Heart left ventricle (tissue), 16 donors: ENCODE results near the gene AKAP6. TPM values are rescaled to one million over a fixed set of nuclear protein-coding genes. Genes with fewer than 3 reads are reported as not detected.

ENCODE experiments used
- ATAC-seq, 4 donors: fragments of 200-7000 bp; cut with Tn5 transposase; one replicate each; pipeline ENCODE4 v1.9.1; 2020 to 2022; ENCODE audit warnings: moderate library complexity in 4 of 4, mild to moderate bottlenecking in 3 of 4, moderate number of reproducible peaks in 1 of 4
- DNase-seq, 5 donors: peaks; one replicate each; pipeline ENCODE4 v3.0.0-alpha.2; 2020
- H3K27ac ChIP-seq, 12 donors: fragments of 200-600 bp; sonication (generic) in 4 of 12; one replicate each; pipeline versions ENCODE4 v1.5.0 to v1.8.0; 2016 to 2022; ENCODE audit warnings: mild to moderate bottlenecking in 2 of 12
- H3K27me3 ChIP-seq, 9 donors: fragments of 200-600 bp; sonication (generic) in 2 of 9; one replicate each; pipeline versions ENCODE4 v1.5.1 to v1.8.0; 2016 to 2022; ENCODE audit warnings: mild to moderate bottlenecking in 3 of 9
- H3K36me3 ChIP-seq, 9 donors: fragments of 200-600 bp; sonication (generic) in 2 of 9; one replicate each; pipeline versions ENCODE4 v1.5.0 to v1.8.0; 2018 to 2022; ENCODE audit warnings: mild to moderate bottlenecking in 2 of 9
- H3K4me1 ChIP-seq, 12 donors: fragments of 200-600 bp; sonication (generic) in 4 of 12; one replicate each; pipeline versions ENCODE4 v1.5.0 to v1.8.0; 2016 to 2022; ENCODE audit warnings: mild to moderate bottlenecking in 3 of 12
- H3K4me3 ChIP-seq, 12 donors: fragments of 200-600 bp; sonication (generic) in 4 of 12; one replicate each; pipeline versions ENCODE4 v1.5.0 to v1.8.0; 2017 to 2022; ENCODE audit warnings: mild to moderate bottlenecking in 9 of 12, moderate library complexity in 4 of 12
- H3K9me3 ChIP-seq, 12 donors: fragments of 200-600 bp; sonication (generic) in 4 of 12; one replicate each; pipeline versions ENCODE4 v1.5.0 to v1.8.0; 2016 to 2022; ENCODE audit warnings: mild to moderate bottlenecking in 1 of 12
- POLR2A ChIP-seq, 2 donors: fragments of 450-650 bp; IDR thresholded peaks; one replicate each; pipeline ENCODE4 v1.6.1; 2017; ENCODE audit warnings: antibody characterized with exemption in 2 of 2, mild to moderate bottlenecking in 2 of 2, moderate library complexity in 2 of 2
- WGBS, 4 donors: extraction: QIAGEN DNeasy Blood & Tissue Kit in 2 of 4; methylation state at CpG; one replicate each; pipeline versions ENCODE4 v1.1.5 to v1.1.7; 2013 to 2018; 5-methylcytosine and 5-hydroxymethylcytosine counted together
- intact Hi-C, 10 donors: fragments of 100-400 bp; cut with DNase I; formaldehyde crosslinking; loops; one replicate each; pipeline versions ENCODE4 v1.11.1 to v1.14.2; 2022
- polyA plus RNA-seq, 2 donors: library from polyadenylated mRNA; stranded (reverse); fragments of 200-250 nt; gene quantifications; one replicate each; pipeline ENCODE4 v1.2.3, GENCODE V29; 2013
- total RNA-seq, 9 donors: library from RNA; depleted of rRNA in 2 of 9; stranded (reverse); fragments of >200 nt in 2 of 9; fragmentation: NEBNext Ultra II Directional in 3 of 9; extraction: Animal tissue kit (Norgen Biotek cat#: 25700) in 3 of 9; gene quantifications; one replicate each; pipeline versions ENCODE4 v1.1.0 to v1.2.4, GENCODE V29; 2016 to 2023
- TF ChIP-seq, protein P1 (sequence below), 12 donors: fragments of 200-600 bp; sonication (generic) in 4 of 12; IDR thresholded peaks; one replicate each; pipeline versions ENCODE4 v1.5.0 to v1.8.0; 2018 to 2022; ENCODE audit warnings: antibody characterized with exemption in 12 of 12, mild to moderate bottlenecking in 5 of 12
- donor health status: ischemic (EF 13 %, LVEDD 7.1; RV severe dilation, severe dysfunction).
- donor health status: healthy with polysubstance abuse.
- donor health status: DM: no; HTN: yes; CAD: no.
- donor health status: DM: no; HTN: no; CAD: no.
- donor health status: ischemic (EF 25% LVEDD 6.9; RV normal size, moderate dysfunction).
- donor health status: ischemic (EF 25% LVEDD 5.7; RV mildly dilated, moderate dysfunction).
- donor health status: healthy.
- donor health status: DM: yes; HTN: yes; CAD: no.
- donor health status: ischemic (EF 35%, LVEDD 5.7; RV mildly dilated, moderate dysfunction).
- donor health status: nonischemic (EF 11% LVEDD 7.7; RV severe dilation, severe dysfunction).
- donor health status: DM: yes; HTN: yes; CAD: no.
- donor health status: PGD.
- donor health status: ischemic (EF 29% LVEDD 5.4; RV normal size, mild dysfunction).
- donor health status: nonischemic (EF 23%, LVEDD 6.1; RV moderate dilation, normal function).

Gene AKAP6
- total and polyA plus RNA-seq, 11 donors: 20.4 to 303 (median 206) TPM

DNA sequence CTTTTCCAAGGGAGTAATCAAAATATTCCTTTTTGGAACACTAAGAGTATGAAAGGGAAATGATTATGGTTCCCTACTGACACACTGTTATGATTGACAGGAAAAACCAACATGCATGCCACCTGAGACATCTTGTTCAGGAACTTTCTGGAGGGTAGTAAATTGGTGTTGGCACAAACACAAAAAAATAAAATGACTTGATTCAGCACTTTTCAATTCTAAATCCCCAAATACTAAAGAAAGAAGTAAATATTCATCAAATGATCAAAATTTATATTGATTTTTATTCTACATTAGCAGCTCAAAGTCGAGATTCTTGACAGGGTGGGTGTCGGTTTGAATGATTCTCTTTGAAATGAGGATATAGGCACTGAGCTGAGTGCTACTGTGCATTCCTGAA is 338.2 kb downstream of the AKAP6 start:
- no peak for DNase-seq
- Histone ChIP-seq H3K27ac (no peak overlapping the region), H3K4me1 (peaks cover 0 to 9% (median 0%) of the 10 kb centered on the region in 12 donors), H3K9me3 (peaks cover 0 to 7% (median 0%) of the 10 kb centered on the region in 12 donors), H3K4me3 (no peak overlapping the region), H3K36me3 (no peaks in the 10 kb centered on the region), H3K27me3 (no peaks in the 10 kb centered on the region)
- intact Hi-C loops: no loop called here
- no peak for ATAC-seq
- TF ChIP-seq POLR2A (IDR thresholded peaks at IDR 0.05): no peak
- TF ChIP-seq, protein P1, sequence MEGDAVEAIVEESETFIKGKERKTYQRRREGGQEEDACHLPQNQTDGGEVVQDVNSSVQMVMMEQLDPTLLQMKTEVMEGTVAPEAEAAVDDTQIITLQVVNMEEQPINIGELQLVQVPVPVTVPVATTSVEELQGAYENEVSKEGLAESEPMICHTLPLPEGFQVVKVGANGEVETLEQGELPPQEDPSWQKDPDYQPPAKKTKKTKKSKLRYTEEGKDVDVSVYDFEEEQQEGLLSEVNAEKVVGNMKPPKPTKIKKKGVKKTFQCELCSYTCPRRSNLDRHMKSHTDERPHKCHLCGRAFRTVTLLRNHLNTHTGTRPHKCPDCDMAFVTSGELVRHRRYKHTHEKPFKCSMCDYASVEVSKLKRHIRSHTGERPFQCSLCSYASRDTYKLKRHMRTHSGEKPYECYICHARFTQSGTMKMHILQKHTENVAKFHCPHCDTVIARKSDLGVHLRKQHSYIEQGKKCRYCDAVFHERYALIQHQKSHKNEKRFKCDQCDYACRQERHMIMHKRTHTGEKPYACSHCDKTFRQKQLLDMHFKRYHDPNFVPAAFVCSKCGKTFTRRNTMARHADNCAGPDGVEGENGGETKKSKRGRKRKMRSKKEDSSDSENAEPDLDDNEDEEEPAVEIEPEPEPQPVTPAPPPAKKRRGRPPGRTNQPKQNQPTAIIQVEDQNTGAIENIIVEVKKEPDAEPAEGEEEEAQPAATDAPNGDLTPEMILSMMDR (IDR thresholded peaks at IDR 0.05): no peak
- 75 to 84% (median 82%) methylated on average over 2 of the region's 2 CpGs for WGBS, 4 donors

DNA sequence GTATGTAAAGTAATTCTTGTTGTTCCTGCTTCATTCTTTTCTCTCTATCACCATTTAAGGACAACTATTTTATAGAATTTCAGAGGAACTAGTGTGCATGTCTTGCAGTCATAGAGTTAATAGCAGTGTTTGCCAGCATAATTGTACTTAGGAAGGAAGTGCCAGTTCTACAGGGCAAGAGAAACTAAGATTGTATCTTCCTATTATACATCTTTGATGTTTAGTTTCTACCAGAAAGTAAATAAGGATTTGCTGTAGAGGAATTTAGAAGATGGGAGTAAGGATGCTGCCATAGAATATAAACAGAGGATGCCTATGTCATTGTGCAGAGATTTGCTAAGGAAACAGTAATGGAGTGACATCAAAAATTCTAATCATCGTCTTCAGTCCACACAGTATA is 338.7 kb downstream of the AKAP6 start:
- DNase-seq (no peak), ATAC-seq (no peak)
- peaks cover 0 to 12% (median 0%) of the 10 kb centered on the region in 12 donors for H3K9me3 ChIP-seq
- peaks cover 0 to 8% (median 0%) of the 10 kb centered on the region in 12 donors for H3K4me1 ChIP-seq
- no peaks in the 10 kb centered on the region for H3K27me3 ChIP-seq
- 66 to 82% (median 74%) methylated on average over 1 of the region's 1 CpG for WGBS, 4 donors
- H3K4me3 ChIP-seq: no peak overlapping the region
- intact Hi-C loops: no loop called here
- no peak overlapping the region for H3K27ac ChIP-seq
- no peaks in the 10 kb centered on the region for H3K36me3 ChIP-seq
- no peak for TF ChIP-seq POLR2A (IDR thresholded peaks at IDR 0.05)
- TF ChIP-seq, protein P1 (IDR thresholded peaks at IDR 0.05): no peak

DNA sequence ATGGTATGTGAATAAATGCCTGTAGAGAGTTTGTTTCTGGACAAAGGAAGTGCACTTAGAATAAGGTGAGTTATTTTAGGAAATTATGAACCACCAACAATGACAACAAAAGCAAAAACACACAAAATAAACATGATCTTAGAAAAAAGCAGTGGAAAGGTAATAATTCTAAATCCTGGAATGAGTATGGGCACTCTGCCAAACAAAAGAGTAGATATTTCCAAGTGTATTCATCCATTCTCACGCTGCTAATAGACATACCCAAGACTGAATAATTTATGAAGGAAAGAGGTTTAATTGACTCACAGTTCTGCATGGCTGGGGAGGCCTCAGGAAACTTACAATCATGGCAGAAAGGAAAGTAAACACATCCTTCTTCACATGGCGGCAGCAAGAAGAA is 340.3 kb downstream of the AKAP6 start:
- no peaks in the 10 kb centered on the region for H3K27me3 ChIP-seq
- peaks cover 0 to 8% (median 0%) of the 10 kb centered on the region in 12 donors for H3K4me1 ChIP-seq
- 63 to 78% (median 72%) methylated on average over 2 of the region's 2 CpGs for WGBS, 4 donors
- no peak overlapping the region for H3K4me3 ChIP-seq
- no peaks in the 10 kb centered on the region for H3K36me3 ChIP-seq
- H3K9me3 ChIP-seq: peaks cover 0 to 13% (median 0%) of the 10 kb centered on the region in 12 donors
- DNase-seq (no peak), ATAC-seq (no peak)
- H3K27ac ChIP-seq: no peak overlapping the region
- intact Hi-C loops: no loop called here
- no peak for TF ChIP-seq POLR2A (IDR thresholded peaks at IDR 0.05)
- TF ChIP-seq, protein P1 (IDR thresholded peaks at IDR 0.05): no peak

DNA sequence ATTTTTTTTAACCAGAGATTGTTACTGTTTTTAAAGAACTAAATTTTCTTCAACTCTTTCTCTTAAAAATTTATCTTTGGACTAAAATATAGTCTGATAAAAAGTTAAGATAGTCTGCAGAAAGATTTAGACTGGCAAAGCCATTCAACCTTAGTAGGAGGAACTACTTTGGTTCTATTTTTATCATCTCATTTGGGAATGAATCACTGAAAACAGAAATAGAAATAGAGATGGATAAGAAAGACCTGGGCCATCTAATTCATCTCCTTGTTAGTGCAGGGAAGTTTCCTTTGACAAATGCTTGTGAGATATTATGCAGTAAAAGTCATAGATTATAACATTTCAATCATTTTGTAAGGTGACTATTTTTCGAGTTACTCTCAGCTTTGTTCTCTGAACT is 346.3 kb downstream of the AKAP6 start:
- Histone ChIP-seq H3K36me3 (peaks cover 0 to 21% (median 0%) of the 10 kb centered on the region in 9 donors), H3K27me3 (no peaks in the 10 kb centered on the region), H3K4me3 (no peak overlapping the region), H3K27ac (peak overlapping the region in 2 of 12 donors; percentile 13 to 22), H3K9me3 (peaks cover 0 to 13% (median 0%) of the 10 kb centered on the region in 12 donors), H3K4me1 (peaks cover 0 to 19% (median 0%) of the 10 kb centered on the region in 12 donors)
- TF ChIP-seq POLR2A (IDR thresholded peaks at IDR 0.05): no peak
- TF ChIP-seq, protein P1 (IDR thresholded peaks at IDR 0.05): no peak
- peak in 1 of 4 donors; percentile 55 for ATAC-seq
- intact Hi-C loops: no loop called here
- DNase-seq: no peak
- 75 to 88% (median 87%) methylated on average over 1 of the region's 1 CpG for WGBS, 4 donors
